ENCODE data around the gene CXCR6. TPM values are rescaled to one million over a fixed set of nuclear protein-coding genes. Genes with fewer than 3 reads are reported as not detected.

Gene CXCR6
- total RNA-seq, 4 donors from 2014 or later = 0.54 to 3.5 (median 0.87) TPM; not detected in 1

DNA sequence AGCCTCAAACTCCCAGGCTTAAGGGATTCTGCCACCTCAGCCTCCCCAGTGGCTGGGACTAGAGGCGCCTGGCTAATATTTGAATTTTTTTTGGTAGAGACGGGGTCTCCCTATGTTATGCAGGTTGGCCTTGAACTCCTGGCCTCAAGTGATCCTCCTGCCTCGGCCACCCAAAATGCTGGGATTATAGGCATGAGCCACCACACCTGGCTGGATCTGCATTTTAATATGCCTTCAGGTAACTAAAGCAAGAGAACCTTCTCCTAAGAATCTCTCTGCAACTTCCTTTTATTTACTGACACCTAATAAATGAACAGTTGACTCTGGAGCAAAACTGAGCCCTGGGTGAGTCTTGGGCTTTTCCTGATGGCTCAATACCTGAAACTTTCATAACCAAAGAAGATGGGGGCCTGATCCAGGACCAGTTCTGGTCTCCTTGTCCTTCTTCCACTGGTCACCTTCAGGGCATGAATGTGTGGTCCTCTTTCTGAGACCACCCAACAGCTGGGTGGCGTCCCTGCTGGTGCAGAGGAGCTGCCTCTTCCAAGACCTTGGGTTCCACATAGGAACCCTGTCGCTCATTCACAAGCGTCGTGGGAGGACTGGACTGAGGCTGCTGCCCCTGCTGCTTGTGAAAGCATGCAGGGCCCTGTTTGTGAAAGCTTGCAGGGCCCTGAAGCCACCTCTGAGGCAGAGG, 28.8 kb upstream of the CXCR6 start:
- no peaks in the 10 kb centered on the region for H3K9me3 ChIP-seq
- no peak for ATAC-seq
- no peak overlapping the region for H3K4me3 ChIP-seq
- peaks cover 0 to 10% (median 0%) of the 10 kb centered on the region in 3 donors for H3K4me1 ChIP-seq
- TF ChIP-seq, protein P1, sequence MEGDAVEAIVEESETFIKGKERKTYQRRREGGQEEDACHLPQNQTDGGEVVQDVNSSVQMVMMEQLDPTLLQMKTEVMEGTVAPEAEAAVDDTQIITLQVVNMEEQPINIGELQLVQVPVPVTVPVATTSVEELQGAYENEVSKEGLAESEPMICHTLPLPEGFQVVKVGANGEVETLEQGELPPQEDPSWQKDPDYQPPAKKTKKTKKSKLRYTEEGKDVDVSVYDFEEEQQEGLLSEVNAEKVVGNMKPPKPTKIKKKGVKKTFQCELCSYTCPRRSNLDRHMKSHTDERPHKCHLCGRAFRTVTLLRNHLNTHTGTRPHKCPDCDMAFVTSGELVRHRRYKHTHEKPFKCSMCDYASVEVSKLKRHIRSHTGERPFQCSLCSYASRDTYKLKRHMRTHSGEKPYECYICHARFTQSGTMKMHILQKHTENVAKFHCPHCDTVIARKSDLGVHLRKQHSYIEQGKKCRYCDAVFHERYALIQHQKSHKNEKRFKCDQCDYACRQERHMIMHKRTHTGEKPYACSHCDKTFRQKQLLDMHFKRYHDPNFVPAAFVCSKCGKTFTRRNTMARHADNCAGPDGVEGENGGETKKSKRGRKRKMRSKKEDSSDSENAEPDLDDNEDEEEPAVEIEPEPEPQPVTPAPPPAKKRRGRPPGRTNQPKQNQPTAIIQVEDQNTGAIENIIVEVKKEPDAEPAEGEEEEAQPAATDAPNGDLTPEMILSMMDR (IDR thresholded peaks at IDR 0.05) = no peak
- no peak overlapping the region for H3K27ac ChIP-seq
- no peaks in the 10 kb centered on the region for H3K27me3 ChIP-seq
- WGBS, 2 donors (ENCODE audit: low coverage in 1 of 2) = 100% methylated on average over 1 to 2 of the region's 7 CpGs
- peaks cover 0 to 29% of the 10 kb centered on the region in 2 donors for H3K36me3 ChIP-seq

DNA sequence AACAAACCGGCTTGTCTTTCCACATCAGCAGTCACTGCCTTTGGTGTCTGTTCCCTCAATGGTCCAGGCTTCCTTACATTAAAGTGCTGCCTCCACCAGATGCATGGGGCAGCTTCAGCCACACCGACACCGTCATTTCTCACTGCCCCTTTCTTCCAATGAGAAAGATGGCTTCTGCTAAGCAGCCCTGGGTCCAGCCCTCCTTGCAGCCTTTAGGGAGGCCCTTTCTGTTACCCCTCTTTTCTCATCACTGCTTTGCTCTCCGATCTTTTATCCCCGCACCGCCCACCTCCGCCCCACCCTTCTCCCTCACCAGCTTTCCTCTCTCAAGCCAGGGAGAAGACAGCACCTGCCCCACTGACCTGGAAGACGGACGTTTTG, 28.2 kb upstream of the CXCR6 start:
- Histone ChIP-seq H3K27me3 (no peaks in the 10 kb centered on the region), H3K4me3 (no peak overlapping the region), H3K9me3 (no peaks in the 10 kb centered on the region), H3K4me1 (peaks cover 0 to 10% (median 0%) of the 10 kb centered on the region in 3 donors), H3K27ac (no peak overlapping the region), H3K36me3 (peaks cover 0 to 34% of the 10 kb centered on the region in 2 donors)
- TF ChIP-seq EP300 (IDR thresholded peaks at IDR 0.05) (no peak), POLR2A (IDR thresholded peaks at IDR 0.05) (no peak), POLR2AphosphoS5 (IDR thresholded peaks at IDR 0.05) (no peak)
- TF ChIP-seq, protein P1 (IDR thresholded peaks at IDR 0.05) = no peak
- no peak for ATAC-seq
- 92 to 96% methylated on average over 4 of the region's 9 CpGs for WGBS, 2 donors (ENCODE audit: low coverage in 1 of 2)

DNA sequence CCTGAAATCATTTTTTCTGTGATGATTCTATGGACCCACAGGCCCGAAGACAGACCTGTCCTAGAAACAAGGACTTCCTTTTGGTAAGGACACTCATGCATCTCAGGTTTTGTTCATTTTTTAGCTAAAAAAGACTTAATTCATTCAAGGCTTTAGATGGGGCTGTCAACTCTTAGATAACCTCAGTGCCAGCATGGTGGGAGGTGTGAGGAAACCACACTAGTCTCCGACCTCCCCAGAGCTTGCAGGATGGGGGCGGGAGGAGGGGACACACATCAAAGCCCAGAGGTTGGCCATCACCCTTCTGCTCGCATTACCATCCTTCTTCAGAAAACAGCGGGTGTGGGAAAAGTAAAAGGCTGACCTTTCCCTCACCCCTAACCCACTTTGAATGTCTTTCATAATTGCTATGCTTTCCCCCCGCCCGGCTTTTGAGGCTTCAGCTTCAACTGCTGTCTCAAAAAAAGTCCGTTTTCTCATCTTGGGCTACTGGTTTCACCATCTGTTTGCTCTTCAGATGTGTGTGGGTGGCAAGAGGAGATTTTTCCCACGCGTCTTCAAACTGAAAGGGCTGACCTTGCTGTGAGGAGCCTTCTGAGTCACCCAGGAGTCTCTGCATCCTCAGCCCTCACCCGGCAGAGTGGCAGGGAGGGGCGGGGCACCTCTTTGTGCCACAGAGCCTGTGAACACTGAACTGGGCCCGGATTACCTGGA, 27.6 kb upstream of the CXCR6 start:
- peaks cover 0 to 10% (median 0%) of the 10 kb centered on the region in 3 donors for H3K4me1 ChIP-seq
- no peak for ATAC-seq
- no peak overlapping the region for H3K4me3 ChIP-seq
- H3K27ac ChIP-seq = no peak overlapping the region
- TF ChIP-seq EP300 (IDR thresholded peaks at IDR 0.05) (no peak), POLR2AphosphoS5 (IDR thresholded peaks at IDR 0.05) (no peak)
- TF ChIP-seq, protein P1 (IDR thresholded peaks at IDR 0.05) = no peak
- H3K9me3 ChIP-seq = no peaks in the 10 kb centered on the region
- 17 to 20% methylated on average over 1 to 3 of the region's 13 CpGs for WGBS, 2 donors (ENCODE audit: low coverage in 1 of 2)
- H3K27me3 ChIP-seq = no peaks in the 10 kb centered on the region
- H3K36me3 ChIP-seq = peaks cover 0 to 41% of the 10 kb centered on the region in 2 donors

DNA sequence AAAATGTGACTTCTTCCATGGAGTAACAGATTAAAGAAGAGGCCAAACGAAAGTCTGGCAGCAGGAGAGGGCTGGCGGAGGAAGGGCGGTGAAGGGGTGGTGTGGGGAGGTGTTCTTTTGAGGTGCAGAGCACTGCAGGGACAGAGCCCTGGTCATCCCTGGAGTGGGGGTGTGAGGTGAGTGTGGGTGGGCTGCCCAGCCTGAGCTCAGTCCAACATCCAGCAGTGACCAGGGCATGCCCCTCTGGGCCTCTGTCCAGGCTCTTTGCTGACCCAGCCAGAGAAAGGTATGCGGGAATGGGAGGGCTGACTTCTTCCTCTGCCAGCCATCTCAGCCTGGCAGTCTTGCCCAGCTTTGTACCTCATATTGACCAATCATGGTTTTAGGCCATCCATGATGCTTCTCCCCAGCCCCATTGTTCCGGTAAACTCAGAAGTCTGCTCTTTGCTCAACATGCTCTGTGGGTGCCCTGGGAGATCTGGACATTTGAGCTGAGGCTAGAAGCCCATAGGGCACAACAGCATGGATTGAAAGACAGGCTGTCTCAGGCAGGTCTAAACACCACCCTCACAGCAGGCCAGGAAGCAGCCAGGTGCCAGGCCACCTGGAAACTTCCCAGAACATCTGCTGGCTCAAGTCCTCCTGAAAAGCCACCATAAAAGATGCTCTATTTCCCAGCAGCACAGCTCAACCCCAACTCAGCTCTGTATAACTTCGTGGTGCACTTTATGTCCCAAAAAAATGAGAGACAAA, 25.9 kb upstream of the CXCR6 start:
- WGBS, 2 donors (ENCODE audit: low coverage in 1 of 2) = 71 to 77% methylated on average over 3 to 5 of the region's 6 CpGs
- Histone ChIP-seq H3K36me3 (peaks cover 0 to 54% of the 10 kb centered on the region in 2 donors), H3K27me3 (no peaks in the 10 kb centered on the region), H3K4me3 (no peak overlapping the region), H3K4me1 (peaks cover 0 to 10% (median 0%) of the 10 kb centered on the region in 3 donors), H3K27ac (no peak overlapping the region), H3K9me3 (no peaks in the 10 kb centered on the region)
- ATAC-seq = no peak
- TF ChIP-seq, protein P1 (IDR thresholded peaks at IDR 0.05) = no peak
- TF ChIP-seq POLR2AphosphoS5 (IDR thresholded peaks at IDR 0.05) (no peak), POLR2A (IDR thresholded peaks at IDR 0.05) (no peak), EP300 (IDR thresholded peaks at IDR 0.05) (no peak)
